ENCODE measurements around the gene E2F2.
A peak's percentile ranks its signal among the peaks of the same experiment; 100 is the strongest.
"Not testable (repeated sequence)": the region's sequence is repeated elsewhere in the genome, so short reads cannot be mapped to it uniquely, and the experiment has no call there.

Gene E2F2

DNA sequence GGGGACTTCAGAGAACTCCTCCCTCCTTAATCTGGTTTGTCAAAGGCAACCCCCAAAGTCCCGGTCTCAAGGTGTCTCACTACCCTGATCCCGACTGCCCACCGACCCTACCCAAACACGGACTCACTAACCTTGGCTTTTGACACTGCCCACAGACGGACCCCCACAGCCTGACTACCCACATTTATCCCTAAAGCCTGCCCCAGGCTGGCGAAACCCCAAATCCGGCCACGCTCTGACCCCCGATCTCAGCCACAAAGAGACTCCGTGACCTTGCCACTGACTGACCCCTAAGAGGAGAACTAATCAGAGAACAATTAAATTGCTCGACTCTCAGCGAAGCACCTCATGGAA lies 23.1 kb upstream of the E2F2 start:
- peak overlapping the region; percentile 34 for H3K4me3 ChIP-seq (ENCODE audit: low read depth, low read length)
- DNase-seq (ENCODE audit: low read depth), result no peak

DNA sequence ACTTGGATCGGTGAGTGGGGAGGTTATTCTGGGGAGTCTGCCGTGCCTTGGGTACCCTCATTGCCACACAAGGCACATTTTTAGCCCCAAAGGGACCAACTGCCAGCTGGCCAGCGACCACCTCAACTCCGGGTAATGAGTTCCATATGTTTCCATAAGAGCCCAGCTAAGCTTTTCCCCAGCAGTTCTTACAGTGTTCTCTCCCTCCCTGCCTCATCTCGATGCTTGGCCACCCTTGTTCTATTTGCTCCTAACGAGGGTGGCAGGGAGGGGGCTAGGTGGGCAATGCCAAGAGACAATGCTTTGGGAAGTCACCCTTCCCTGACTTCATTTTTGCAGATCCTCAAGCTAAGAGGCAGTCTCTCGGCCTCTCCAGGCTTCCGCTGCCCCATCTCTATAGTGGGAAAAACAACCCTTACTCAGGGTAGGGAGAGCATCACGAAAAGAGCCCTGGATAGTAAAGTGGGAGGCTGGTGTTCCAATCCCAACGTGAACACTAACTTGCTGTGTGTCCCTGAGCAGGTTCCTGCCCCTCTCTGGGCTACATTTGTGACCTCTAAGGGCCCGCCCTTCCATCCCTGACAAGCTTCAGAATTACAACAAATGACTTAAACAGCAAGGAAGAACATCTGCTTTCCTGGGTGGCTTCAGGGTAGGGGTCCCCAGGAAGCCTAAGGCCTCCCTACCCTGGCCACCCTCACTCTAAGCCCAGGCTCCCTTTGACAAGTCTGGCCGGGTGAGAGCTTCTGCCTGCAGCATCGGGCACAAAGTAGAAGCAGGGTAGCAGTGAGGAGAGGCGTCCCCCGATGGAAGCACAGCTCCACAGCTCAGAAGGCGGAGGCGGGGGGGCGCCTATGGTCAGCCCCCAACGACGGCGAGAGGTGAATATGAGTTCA lies 22.4 kb upstream of the E2F2 start:
- DNase-seq (ENCODE audit: low read depth), result no peak
- H3K4me3 ChIP-seq (ENCODE audit: low read depth, low read length), result no peak overlapping the region

- no peak for DNase-seq (ENCODE audit: low read depth)
- no peak overlapping the region for H3K4me3 ChIP-seq (ENCODE audit: low read depth, low read length)
These were observed 20.8 kb upstream of the E2F2 start for GRCh38 chr1:23551849-23552248.

DNA sequence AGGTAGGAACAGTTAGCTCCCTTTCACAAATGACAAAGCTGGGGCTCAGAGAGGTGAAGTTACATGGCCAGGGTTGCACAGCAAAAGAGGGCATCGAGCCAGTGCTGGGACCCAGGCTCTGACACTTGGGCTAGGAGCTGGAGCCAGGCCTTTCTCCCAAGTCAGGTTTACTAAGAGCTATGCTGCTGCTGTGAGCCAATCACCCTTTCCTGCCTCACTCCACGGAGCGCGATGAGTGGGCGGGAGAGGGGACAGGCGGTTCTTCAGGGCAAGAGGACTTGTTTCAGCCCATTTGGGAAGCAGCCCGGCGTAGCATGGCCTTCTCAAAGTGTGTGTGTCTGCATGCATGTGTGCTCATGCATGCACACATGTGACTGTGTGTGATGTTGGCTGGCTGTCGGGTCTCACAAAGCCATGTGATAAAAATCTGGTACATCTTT lies 17.7 kb upstream of the E2F2 start:
- DNase-seq (ENCODE audit: low read depth), result no peak

GRCh38 chr1:23546897-23547584 lies 16.0 kb upstream of the E2F2 start:
- H3K4me3 ChIP-seq (ENCODE audit: low read depth, low read length), result no peak overlapping the region
- DNase-seq (ENCODE audit: low read depth), result no peak

More for the DNA sequence above, 17.7 kb upstream of the E2F2 start:
- no peak overlapping the region for H3K4me3 ChIP-seq (ENCODE audit: low read depth, low read length)

GRCh38 chr1:23545851-23546250 lies 14.8 kb upstream of the E2F2 start:
- no peak for DNase-seq (ENCODE audit: low read depth)
- H3K4me3 ChIP-seq (ENCODE audit: low read depth, low read length), result no peak overlapping the region

- no peak overlapping the region for H3K4me3 ChIP-seq (ENCODE audit: low read depth, low read length)
- DNase-seq (ENCODE audit: low read depth), result no peak
These were observed 13.7 kb upstream of the E2F2 start for GRCh38 chr1:23544444-23545389.

- DNase-seq (ENCODE audit: low read depth), result no peak
- H3K4me3 ChIP-seq (ENCODE audit: low read depth, low read length), result no peak overlapping the region
These were observed 12.8 kb upstream of the E2F2 start for GRCh38 chr1:23543707-23544443.

DNA sequence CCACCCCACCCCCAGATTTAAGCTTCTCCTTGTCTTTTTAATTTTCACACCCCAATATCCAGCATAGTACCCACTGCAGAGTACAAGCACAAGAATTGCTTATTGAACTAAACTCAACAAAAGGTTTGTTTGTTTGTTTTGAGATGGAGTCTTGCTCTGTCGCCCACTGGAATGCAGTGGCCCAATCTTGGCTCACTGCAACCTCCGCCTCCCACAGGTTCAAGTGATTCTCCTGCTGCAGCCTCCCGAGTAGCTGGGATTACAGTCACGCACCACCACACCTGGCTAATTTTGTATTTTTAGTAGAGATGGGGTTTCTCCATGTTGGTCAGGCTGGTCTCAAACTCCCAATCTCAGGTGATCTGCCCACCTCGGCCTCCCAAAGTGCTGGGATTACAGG lies 11.9 kb upstream of the E2F2 start:
- not testable (repeated sequence) for DNase-seq (ENCODE audit: low read depth); H3K4me3 ChIP-seq (ENCODE audit: low read depth, low read length)

DNA sequence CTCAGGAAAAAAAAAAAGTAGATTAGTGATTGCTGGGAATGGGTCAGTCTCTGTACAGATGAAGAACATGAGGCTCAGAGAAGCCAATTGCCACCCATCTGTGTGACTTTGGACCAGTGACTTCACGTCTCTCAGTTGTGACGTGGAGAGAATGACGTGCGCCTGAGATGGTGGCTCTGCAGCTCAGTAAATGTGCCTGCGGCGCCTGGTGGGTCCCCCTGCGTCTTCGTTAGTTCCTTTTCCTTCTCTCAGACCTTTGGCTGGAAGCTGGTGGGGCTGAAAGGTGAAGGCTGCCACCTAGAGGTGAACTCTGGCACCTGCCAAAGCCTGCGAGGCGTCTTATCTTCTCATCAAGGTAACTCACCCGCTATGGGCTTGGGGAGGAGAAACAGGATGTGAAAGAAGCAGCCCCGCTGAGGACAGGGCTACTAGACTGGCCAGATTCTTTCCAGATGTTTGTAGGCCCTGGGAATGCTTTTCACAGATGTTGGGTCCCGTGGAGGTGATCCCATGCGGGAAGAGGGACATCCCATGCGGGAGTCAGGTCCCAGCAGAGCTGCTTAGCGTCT lies 8.7 kb upstream of the E2F2 start:
- H3K4me3 ChIP-seq (ENCODE audit: low read depth, low read length), result no peak overlapping the region
- no peak for DNase-seq (ENCODE audit: low read depth)

DNA sequence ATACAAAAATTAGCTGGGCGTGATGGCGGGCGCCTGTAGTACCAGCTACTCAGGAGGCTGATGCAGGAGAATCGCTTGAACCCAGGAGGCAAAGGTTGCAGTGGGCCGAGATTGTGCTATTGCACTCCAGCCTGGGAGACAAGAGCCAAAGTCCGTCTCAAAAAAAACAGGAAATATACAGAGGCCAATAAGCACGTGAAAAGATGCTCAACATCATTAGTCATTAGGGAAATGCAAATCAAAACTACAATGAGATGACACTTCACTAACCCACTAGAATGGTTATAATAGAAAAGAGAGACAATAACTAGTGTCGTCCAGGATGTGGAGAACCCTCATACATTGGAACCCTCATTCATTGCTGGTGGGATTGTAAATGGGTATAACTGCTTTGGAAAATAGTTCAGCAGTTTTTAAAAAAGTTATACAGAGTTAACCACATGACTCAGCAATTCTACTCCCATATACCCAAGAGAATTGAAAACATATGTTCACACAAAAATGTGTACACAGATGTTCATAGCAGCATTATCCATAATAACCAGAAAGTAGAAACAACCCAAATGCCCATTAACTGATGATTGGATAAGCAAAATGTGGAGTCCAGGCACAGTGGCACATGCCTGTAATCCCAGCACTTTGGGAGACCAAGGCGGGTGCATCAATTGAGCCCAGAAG lies 6.4 kb upstream of the E2F2 start:
- no peak for DNase-seq (ENCODE audit: low read depth)
- H3K4me3 ChIP-seq (ENCODE audit: low read depth, low read length), result no peak overlapping the region

GRCh38 chr1:23533246-23534023 lies 2.4 kb upstream of the E2F2 start:
- no peak for DNase-seq (ENCODE audit: low read depth)

DNA sequence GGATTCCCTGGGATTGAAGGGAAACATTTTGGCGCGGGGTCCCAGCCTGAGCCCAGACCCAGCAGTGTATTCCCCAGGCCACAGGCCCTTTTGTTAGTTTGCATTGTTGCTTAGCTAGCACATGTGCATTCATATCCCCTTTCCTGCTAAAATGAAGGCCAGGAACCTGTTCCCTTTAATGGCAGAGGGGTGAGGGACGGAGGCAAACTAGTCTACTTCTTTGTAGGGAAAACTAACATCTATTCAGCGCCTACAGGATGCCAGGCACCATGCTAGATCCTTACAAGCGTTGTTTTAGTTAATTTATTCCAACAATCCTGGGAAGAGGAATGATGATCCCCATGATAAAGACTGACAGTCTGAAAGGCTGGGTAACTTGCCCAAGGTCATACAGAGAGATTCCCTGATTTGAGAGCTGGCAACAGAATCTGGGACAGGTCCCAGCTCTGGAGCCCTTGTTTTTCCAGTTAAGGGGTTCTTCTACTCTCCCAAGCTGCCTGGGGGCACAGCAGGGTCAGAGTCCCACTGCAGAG lies 595 bp upstream of the E2F2 start:
- peak overlapping the region; percentile 32 for H3K4me3 ChIP-seq (ENCODE audit: low read depth, low read length)
- no peak for DNase-seq (ENCODE audit: low read depth)

More at GRCh38 chr1:23533246-23534023, 2.4 kb upstream of the E2F2 start:
- no peak overlapping the region for H3K4me3 ChIP-seq (ENCODE audit: low read depth, low read length)

DNA sequence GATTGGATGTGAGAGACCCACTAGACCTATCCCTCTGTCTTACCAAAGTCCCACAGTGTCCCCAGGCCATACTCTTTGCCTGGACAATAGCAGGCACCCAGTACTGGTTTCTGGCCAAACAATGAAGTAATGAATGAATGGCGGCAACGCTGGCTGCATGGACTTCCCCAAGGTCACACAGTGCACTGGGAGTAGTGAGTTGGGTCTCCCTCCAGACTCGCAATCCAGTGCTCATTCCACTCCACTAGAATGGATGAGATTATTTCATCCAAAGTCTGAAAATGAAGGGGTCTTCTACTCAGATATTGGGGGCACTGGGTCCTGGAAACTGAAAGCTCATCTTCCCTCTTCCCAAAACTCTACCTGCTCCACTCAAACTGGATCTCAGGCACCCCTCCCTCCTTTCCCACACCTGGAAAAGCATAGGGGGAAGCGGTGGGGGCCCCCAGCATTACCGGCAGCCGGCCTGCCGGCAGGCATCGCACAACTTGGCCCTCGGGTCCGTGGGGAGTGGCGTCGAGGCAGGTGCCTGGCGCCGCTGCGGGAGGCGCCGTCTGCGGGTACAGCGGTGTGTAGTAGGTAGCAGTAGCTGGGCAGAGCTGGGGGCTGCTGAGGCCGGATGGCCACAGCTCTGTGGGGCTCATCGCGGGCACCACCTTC lies 816 bp downstream of the E2F2 start:
- DNase-seq (ENCODE audit: low read depth), result no peak
- peak overlapping the region; percentile 58 for H3K4me3 ChIP-seq (ENCODE audit: low read depth, low read length)

GRCh38 chr1:23529146-23530086 lies 1.6 kb downstream of the E2F2 start:
- no peak overlapping the region for H3K4me3 ChIP-seq (ENCODE audit: low read depth, low read length)
- DNase-seq (ENCODE audit: low read depth), result no peak
